LNCAP (cell line): Measurements from ENCODE around the gene IGF1.

Source experiments
- TF ChIP-seq, protein P1 (sequence below): fragments of 450-650 bp; IDR thresholded peaks from 2 replicates; pipeline ENCODE4 v1.5.1; 2017; ENCODE audit warnings: mild to moderate bottlenecking

IGF1 gene

GRCh38 chr12:102429211-102430154 is 50.9 kb downstream of the IGF1 start:
- TF ChIP-seq, protein P1, sequence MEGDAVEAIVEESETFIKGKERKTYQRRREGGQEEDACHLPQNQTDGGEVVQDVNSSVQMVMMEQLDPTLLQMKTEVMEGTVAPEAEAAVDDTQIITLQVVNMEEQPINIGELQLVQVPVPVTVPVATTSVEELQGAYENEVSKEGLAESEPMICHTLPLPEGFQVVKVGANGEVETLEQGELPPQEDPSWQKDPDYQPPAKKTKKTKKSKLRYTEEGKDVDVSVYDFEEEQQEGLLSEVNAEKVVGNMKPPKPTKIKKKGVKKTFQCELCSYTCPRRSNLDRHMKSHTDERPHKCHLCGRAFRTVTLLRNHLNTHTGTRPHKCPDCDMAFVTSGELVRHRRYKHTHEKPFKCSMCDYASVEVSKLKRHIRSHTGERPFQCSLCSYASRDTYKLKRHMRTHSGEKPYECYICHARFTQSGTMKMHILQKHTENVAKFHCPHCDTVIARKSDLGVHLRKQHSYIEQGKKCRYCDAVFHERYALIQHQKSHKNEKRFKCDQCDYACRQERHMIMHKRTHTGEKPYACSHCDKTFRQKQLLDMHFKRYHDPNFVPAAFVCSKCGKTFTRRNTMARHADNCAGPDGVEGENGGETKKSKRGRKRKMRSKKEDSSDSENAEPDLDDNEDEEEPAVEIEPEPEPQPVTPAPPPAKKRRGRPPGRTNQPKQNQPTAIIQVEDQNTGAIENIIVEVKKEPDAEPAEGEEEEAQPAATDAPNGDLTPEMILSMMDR: no peak

DNA sequence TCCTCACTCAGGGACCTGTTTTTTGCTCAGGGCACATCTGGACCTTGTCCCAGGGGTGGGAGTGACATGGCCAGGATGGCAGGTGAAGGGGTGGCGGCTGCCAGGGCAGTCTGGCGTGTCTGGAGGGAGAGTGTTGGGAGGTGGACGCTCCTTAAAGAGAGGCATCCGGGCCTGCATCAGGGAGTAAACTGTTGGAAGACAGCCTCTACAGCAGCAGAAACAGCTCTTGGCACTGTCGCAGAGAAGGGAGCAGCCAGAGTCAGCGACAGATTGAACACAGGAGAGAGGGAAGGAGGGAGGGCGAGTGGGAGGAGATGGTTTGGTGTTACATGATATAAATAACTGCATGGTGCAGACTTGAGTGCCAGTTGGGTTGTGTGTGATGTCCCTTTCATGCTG is 52.8 kb downstream of the IGF1 start:
- TF ChIP-seq, protein P1: no peak

GRCh38 chr12:102426599-102427542 is 53.5 kb downstream of the IGF1 start:
- TF ChIP-seq, protein P1: no peak

DNA sequence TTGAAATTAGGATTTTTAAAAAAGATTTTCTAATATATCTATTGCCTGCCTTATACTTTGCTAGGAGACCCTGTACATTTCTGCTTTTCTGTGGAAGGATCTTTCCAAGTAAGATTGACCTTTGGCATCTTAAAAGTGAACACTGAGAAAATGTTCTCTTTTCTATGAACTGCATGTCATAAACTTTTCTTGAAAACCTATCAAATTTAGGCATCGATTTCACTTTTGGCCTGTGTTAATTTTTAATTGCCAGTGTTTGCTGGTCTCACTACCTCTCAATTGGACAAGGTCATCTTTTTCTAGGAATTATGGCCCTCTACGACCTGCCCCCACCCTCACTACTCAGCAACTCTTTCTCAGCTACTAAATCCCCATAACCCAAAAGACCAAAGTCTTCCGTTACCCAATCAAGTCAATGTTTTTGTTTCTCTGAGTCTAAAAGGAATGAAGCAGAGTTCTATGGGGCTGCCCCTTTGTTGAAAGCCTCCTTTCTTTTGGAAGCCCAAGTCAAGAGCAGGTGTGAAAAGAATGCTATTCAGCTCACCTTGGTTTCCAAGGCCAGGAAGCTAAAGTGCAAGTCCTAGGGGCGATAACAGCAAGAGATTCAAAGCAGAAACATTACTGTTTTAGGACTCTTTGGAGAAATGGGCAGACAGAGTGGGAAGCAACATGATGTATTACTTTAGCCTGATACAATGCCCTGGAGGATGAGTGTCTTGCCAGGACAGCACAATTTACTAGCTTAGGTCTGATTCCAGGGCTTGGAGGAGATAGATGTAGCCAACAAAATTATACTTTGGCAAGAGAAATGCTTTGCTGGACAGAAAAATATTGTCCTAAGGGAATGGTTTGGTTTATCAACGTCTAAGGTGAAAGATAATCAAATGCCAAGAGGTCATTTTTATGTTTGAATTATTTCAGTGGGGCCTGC is 55.0 kb downstream of the IGF1 start:
- TF ChIP-seq, protein P1: no peak

DNA sequence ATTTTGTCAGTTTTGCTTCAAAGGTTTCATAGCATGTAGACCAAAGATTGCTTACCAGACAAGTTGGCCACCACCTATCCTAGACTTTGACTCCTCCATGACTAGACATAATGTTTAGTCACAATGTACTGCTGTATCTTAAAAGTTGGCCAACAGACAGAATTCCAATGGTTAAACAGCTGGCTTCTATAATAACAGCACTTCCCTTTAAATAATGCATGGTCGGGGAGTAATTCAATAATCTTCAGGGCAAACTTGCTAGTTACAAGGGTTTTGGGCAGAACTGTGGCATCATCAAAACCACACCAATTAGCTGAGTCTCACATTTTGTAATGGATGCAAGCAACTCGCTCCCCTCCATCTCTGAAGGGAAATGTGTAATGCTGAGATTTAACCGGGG is 56.9 kb downstream of the IGF1 start:
- TF ChIP-seq, protein P1: no peak

- TF ChIP-seq, protein P1: no peak
Observed at GRCh38 chr12:102421802-102422583, 58.4 kb downstream of the IGF1 start.
